GM06990 (cell line): ENCODE results near the gene SLC17A4.

Source experiments
- DNase-seq: peaks from one replicate; pipeline ENCODE4 v3.0.0-alpha.2; 2011; ENCODE audit not compliant: insufficient read length; ENCODE audit errors: extremely low read depth
- H3K27me3 ChIP-seq: replicated peaks from 2 replicates; pipeline ENCODE4 v1.6.0; 2011; ENCODE audit warnings: low read length; ENCODE audit not compliant: control insufficient read depth, insufficient read depth
- H3K36me3 ChIP-seq: 2 replicates; pipeline ENCODE4 v1.5.1; 2011; ENCODE audit warnings: low read length; ENCODE audit not compliant: control insufficient read depth, insufficient read depth
- H3K4me3 ChIP-seq: replicated peaks from 2 replicates; pipeline ENCODE4 v1.5.1; 2011; ENCODE audit warnings: low read depth, mild to moderate bottlenecking, control low read depth, low read length
- CTCF ChIP-seq: IDR thresholded peaks from 2 replicates; pipeline ENCODE4 v1.5.1; 2011; ENCODE audit warnings: low read length, control low read depth, mild to moderate bottlenecking, inconsistent platforms; ENCODE audit not compliant: insufficient read depth, poor library complexity, severe bottlenecking

The SLC17A4 gene

GRCh38 chr6:25829375-25829774 is 74.8 kb downstream of the SLC17A4 start:
- peak; percentile 5 for DNase-seq

GRCh38 chr6:25830458-25830857 is 75.9 kb downstream of the SLC17A4 start:
- H3K36me3 ChIP-seq: no peaks in the 10 kb centered on the region
- H3K27me3 ChIP-seq: no peaks in the 10 kb centered on the region
- TF ChIP-seq CTCF: no peak
- H3K4me3 ChIP-seq: no peak overlapping the region
- DNase-seq: no peak

More at GRCh38 chr6:25829375-25829774, 74.8 kb downstream of the SLC17A4 start:
- H3K27me3 ChIP-seq: no peaks in the 10 kb centered on the region
- TF ChIP-seq CTCF: no peak
- no peaks in the 10 kb centered on the region for H3K36me3 ChIP-seq
- H3K4me3 ChIP-seq: no peak overlapping the region
